ENCODE data around the gene THSD7A.

Gene THSD7A

DNA sequence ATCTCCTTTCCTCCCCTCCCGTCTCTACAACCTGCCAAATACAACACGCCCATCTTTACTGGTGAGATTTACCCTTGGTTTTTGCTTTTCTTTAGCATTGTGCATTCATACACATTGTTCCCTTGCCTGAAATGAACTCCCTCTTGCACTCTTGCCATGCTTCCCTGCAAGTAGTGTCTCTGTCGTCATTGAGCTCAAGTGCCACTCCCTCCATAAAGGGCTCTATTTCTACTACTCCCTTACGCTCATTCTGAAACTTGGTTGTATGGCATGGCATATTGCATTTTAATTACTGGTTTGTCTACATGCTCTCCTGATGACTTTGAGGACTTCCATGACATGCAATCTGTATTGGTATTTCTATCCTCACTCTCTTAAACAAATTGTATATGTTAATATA is 242.7 kb downstream of the THSD7A start:
- H3K4me1 ChIP-seq (ENCODE audit: control insufficient read depth, insufficient read depth, low read length): no peaks in the 10 kb centered on the region
- no peak overlapping the region for H3K27ac ChIP-seq (ENCODE audit: low read length)
- H3K9me3 ChIP-seq (ENCODE audit: control insufficient read depth, insufficient read depth, low read length): no peaks in the 10 kb centered on the region
- no peaks in the 10 kb centered on the region for H3K36me3 ChIP-seq (ENCODE audit: control insufficient read depth, insufficient read depth, low read length)
- H3K27me3 ChIP-seq (ENCODE audit: control insufficient read depth, insufficient read depth, low read length): no peaks in the 10 kb centered on the region
- DNase-seq (ENCODE audit: low read depth, low spot score): no peak
- no peak overlapping the region for H3K4me3 ChIP-seq (ENCODE audit: low read length)
- WGBS (ENCODE audit: insufficient coverage, insufficient read length): 100% methylated on average over 2 of the region's 4 CpGs

DNA sequence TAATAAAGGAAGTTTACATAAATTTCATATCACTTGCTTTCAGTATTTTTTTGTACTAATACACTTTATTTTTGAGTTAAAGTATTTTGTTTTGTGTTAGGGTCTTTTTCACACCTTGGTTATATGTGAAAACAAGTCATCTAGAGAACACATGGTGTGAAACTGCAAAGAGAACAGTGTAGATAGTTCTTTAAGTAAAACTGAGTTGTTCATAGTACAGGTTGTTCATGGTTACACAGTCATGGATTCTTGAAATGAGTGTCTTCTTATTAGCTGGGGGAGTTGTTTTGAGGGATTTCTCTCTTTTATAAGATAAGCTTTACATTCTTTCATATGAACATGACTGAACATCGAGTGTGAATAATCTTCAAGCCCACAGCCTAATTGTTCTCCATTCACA is 244.2 kb downstream of the THSD7A start:
- H3K4me1 ChIP-seq (ENCODE audit: control insufficient read depth, insufficient read depth, low read length): no peaks in the 10 kb centered on the region
- no peaks in the 10 kb centered on the region for H3K27me3 ChIP-seq (ENCODE audit: control insufficient read depth, insufficient read depth, low read length)
- H3K27ac ChIP-seq (ENCODE audit: low read length): no peak overlapping the region
- no peaks in the 10 kb centered on the region for H3K36me3 ChIP-seq (ENCODE audit: control insufficient read depth, insufficient read depth, low read length)
- WGBS (ENCODE audit: insufficient coverage, insufficient read length): no CpG with 5 or more reads among the region's 1 CpG
- no peak for DNase-seq (ENCODE audit: low read depth, low spot score)
- H3K9me3 ChIP-seq (ENCODE audit: control insufficient read depth, insufficient read depth, low read length): no peaks in the 10 kb centered on the region
- H3K4me3 ChIP-seq (ENCODE audit: low read length): no peak overlapping the region

DNA sequence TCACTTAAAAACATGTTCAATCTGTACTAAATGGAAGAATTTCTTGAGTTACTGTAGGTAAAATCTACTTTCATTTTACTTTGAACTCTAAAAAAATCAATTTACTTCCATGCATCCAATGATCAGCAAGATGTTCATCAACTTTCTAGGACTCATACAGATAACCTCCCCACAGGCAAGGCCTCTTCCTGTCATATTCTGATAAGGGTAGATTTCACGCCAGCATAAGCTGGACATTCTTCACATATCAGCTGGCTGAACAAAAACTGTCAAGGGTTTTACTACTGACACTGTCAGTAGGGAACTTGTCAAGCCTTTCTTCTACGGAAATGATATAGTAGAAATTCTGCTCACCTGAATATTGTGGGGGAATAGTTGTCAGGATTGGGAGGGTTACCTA is 244.9 kb downstream of the THSD7A start:
- Histone ChIP-seq H3K9me3 (ENCODE audit: control insufficient read depth, insufficient read depth, low read length) (no peaks in the 10 kb centered on the region), H3K4me1 (ENCODE audit: control insufficient read depth, insufficient read depth, low read length) (no peaks in the 10 kb centered on the region), H3K4me3 (ENCODE audit: low read length) (no peak overlapping the region), H3K27me3 (ENCODE audit: control insufficient read depth, insufficient read depth, low read length) (no peaks in the 10 kb centered on the region), H3K36me3 (ENCODE audit: control insufficient read depth, insufficient read depth, low read length) (no peaks in the 10 kb centered on the region), H3K27ac (ENCODE audit: low read length) (no peak overlapping the region)
- WGBS (ENCODE audit: insufficient coverage, insufficient read length): no CpG with 5 or more reads among the region's 2 CpGs
- no peak for DNase-seq (ENCODE audit: low read depth, low spot score)

DNA sequence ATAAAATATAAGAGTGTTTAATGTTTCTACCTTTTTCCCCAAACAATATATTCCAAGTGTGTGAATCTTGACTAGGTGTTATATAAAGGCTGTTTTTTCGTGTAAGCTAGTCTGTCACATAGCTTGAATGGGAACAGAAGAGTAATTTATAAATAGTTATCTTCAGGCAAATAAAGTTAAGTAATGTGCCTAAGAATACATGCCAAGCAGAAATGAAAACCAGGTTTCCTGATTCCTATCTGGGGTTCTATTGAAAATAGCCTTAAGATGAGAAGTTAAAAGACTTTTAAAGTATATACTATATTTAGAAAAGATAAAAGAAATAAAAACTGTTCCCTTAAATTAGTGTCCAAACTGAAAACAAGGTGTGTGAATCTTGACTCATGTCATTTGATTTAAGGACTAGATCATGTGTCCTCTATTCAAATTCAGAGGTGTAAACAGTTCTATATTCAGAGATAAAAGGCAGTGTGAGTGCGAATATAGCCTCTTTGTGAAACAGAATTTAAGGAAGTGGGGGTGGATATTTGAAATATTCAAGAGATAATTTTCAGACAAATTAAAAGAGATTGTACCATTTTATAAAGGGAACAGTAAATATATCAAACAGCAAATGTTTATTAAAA is 247.5 kb downstream of the THSD7A start:
- H3K4me1 ChIP-seq (ENCODE audit: control insufficient read depth, insufficient read depth, low read length): no peaks in the 10 kb centered on the region
- no peak for DNase-seq (ENCODE audit: low read depth, low spot score)
- H3K27ac ChIP-seq (ENCODE audit: low read length): no peak overlapping the region
- no peaks in the 10 kb centered on the region for H3K9me3 ChIP-seq (ENCODE audit: control insufficient read depth, insufficient read depth, low read length)
- H3K27me3 ChIP-seq (ENCODE audit: control insufficient read depth, insufficient read depth, low read length): no peaks in the 10 kb centered on the region
- H3K4me3 ChIP-seq (ENCODE audit: low read length): no peak overlapping the region
- no CpG with 5 or more reads among the region's 2 CpGs for WGBS (ENCODE audit: insufficient coverage, insufficient read length)
- no peaks in the 10 kb centered on the region for H3K36me3 ChIP-seq (ENCODE audit: control insufficient read depth, insufficient read depth, low read length)

DNA sequence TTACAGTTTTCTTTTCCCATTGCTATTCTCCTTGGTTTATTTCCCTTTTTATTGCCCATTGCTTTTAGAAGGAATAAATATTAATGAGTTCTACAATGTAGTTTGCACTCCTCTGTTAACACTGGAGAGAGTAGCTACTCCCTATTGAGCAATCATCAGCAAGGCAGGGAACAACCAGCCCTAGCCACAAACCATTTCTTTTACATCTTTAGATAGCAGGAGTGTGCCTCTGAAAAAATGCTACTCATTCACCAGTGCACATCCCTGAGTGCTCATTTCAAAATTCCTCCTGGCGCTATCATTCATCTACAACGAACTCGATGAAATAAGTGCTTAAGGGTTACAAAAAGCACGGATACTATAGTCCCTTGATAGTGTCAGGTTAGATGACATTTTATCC is 252.9 kb downstream of the THSD7A start:
- H3K27me3 ChIP-seq (ENCODE audit: control insufficient read depth, insufficient read depth, low read length): no peaks in the 10 kb centered on the region
- H3K27ac ChIP-seq (ENCODE audit: low read length): no peak overlapping the region
- no peak for DNase-seq (ENCODE audit: low read depth, low spot score)
- no CpG with 5 or more reads among the region's 4 CpGs for WGBS (ENCODE audit: insufficient coverage, insufficient read length)
- H3K9me3 ChIP-seq (ENCODE audit: control insufficient read depth, insufficient read depth, low read length): no peaks in the 10 kb centered on the region
- H3K4me3 ChIP-seq (ENCODE audit: low read length): no peak overlapping the region
- no peaks in the 10 kb centered on the region for H3K4me1 ChIP-seq (ENCODE audit: control insufficient read depth, insufficient read depth, low read length)
- H3K36me3 ChIP-seq (ENCODE audit: control insufficient read depth, insufficient read depth, low read length): no peaks in the 10 kb centered on the region

DNA sequence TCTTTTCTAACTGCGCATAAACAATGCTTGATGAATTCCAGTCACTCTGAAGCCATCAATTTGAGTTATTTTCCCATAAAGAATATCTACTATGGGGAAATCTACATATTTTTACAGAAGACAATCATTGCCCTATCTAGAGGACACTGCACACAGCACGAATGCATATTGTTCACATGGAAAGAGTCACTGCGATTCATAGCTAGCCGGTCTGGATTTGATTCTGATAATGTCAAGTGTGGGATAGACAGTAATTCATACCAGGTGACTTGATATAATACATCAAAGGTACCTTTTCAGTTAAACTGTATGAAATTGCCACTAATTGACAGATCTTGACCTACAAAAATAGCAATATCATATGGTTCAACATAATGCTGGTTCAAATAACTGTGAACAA is 255.7 kb downstream of the THSD7A start:
- no CpG with 5 or more reads among the region's 4 CpGs for WGBS (ENCODE audit: insufficient coverage, insufficient read length)

DNA sequence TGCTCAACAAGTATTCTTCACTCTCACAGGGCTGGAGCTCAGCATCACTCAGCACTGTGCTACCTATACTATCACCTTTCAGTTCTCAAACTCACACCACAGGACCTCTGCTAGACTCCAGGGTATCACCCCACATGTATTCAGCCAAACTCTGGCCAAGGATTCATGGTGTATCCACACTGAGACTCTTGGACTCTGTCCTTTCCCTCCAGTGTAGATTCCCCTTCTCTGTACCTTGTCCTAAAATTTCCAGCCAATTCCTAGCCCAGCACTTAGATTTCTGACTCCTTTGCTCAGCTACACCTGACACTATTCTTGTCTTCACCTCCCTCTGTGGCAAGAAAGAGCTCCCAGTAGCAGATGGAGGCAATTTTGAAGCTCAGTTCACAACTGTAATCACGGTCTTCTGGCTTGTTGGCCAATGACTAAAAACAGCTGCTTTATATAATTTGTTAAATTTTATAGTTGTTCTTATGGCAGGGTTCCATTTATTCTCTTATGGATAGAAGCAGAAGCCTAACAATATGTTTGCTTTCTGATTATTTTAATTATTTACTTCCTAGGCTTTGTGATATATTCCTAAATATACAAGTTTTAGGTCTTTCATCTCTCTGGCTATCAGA is 258.8 kb downstream of the THSD7A start:
- H3K27ac ChIP-seq (ENCODE audit: low read length): no peak overlapping the region
- no peak for DNase-seq (ENCODE audit: low read depth, low spot score)
- no peaks in the 10 kb centered on the region for H3K9me3 ChIP-seq (ENCODE audit: control insufficient read depth, insufficient read depth, low read length)
- H3K27me3 ChIP-seq (ENCODE audit: control insufficient read depth, insufficient read depth, low read length): no peaks in the 10 kb centered on the region
- H3K4me3 ChIP-seq (ENCODE audit: low read length): no peak overlapping the region
- no peaks in the 10 kb centered on the region for H3K4me1 ChIP-seq (ENCODE audit: control insufficient read depth, insufficient read depth, low read length)
- H3K36me3 ChIP-seq (ENCODE audit: control insufficient read depth, insufficient read depth, low read length): no peaks in the 10 kb centered on the region
- no CpG with 5 or more reads among the region's 1 CpG for WGBS (ENCODE audit: insufficient coverage, insufficient read length)

More for the DNA sequence above, 255.7 kb downstream of the THSD7A start:
- H3K4me1 ChIP-seq (ENCODE audit: control insufficient read depth, insufficient read depth, low read length): no peaks in the 10 kb centered on the region
- DNase-seq (ENCODE audit: low read depth, low spot score): no peak
- H3K27me3 ChIP-seq (ENCODE audit: control insufficient read depth, insufficient read depth, low read length): no peaks in the 10 kb centered on the region
- H3K4me3 ChIP-seq (ENCODE audit: low read length): no peak overlapping the region
- H3K27ac ChIP-seq (ENCODE audit: low read length): no peak overlapping the region
- H3K9me3 ChIP-seq (ENCODE audit: control insufficient read depth, insufficient read depth, low read length): no peaks in the 10 kb centered on the region
- no peaks in the 10 kb centered on the region for H3K36me3 ChIP-seq (ENCODE audit: control insufficient read depth, insufficient read depth, low read length)

DNA sequence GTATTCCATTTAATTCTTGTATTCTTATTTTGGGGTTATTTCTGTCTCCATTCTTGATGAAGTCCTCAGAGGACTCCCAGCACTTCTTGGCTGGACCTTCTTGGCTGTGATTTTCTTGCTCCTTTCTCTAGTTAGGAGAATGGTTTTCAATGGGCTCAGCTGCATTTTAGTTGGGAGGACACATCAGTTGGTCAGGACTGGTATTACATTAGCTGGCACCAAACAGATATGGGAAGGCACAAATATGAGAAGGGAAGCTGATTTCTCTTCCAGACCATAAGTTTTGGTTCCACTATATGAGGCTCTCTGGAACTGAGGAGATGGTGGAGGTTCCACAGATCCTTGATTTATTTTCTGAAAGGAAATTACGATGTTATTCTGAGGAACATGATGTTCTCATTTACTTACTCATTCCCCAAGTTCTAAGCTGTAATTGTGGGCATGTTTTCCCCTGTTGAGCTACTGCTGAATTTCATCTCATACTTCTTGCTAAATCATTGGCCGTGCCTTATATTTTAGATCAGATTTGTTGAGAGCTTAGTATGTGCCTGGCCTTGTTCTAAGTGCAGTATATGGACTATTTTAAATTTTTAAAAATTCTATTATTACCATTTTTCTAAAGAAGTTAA is 261.0 kb downstream of the THSD7A start:
- Histone ChIP-seq H3K27me3 (ENCODE audit: control insufficient read depth, insufficient read depth, low read length) (no peaks in the 10 kb centered on the region), H3K4me1 (ENCODE audit: control insufficient read depth, insufficient read depth, low read length) (no peaks in the 10 kb centered on the region), H3K4me3 (ENCODE audit: low read length) (no peak overlapping the region), H3K27ac (ENCODE audit: low read length) (no peak overlapping the region), H3K9me3 (ENCODE audit: control insufficient read depth, insufficient read depth, low read length) (no peaks in the 10 kb centered on the region), H3K36me3 (ENCODE audit: control insufficient read depth, insufficient read depth, low read length) (no peaks in the 10 kb centered on the region)
- no CpG with 5 or more reads among the region's 2 CpGs for WGBS (ENCODE audit: insufficient coverage, insufficient read length)
- no peak for DNase-seq (ENCODE audit: low read depth, low spot score)

DNA sequence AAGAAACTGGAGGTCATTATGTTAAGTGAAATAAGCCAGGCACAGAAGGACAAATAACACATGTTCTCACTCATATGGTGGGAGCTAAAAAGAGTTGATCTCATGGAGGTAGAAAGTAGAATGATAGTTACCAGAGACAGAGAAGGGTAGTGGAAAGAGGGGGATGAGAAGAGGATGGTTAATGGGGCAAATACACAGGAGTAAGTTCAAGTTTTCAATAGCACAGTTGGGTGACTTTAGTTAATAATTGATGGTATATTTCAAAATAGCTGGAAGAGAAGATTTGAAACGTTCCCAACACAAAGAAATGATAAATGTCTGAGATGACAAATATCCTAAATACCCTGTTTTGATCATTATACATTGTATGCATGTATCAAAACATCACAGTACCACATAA is 261.8 kb downstream of the THSD7A start:
- no peaks in the 10 kb centered on the region for H3K27me3 ChIP-seq (ENCODE audit: control insufficient read depth, insufficient read depth, low read length)
- WGBS (ENCODE audit: insufficient coverage, insufficient read length): no CpG with 5 or more reads among the region's 1 CpG
- no peaks in the 10 kb centered on the region for H3K36me3 ChIP-seq (ENCODE audit: control insufficient read depth, insufficient read depth, low read length)
- H3K4me3 ChIP-seq (ENCODE audit: low read length): no peak overlapping the region
- no peak for DNase-seq (ENCODE audit: low read depth, low spot score)
- H3K9me3 ChIP-seq (ENCODE audit: control insufficient read depth, insufficient read depth, low read length): no peaks in the 10 kb centered on the region
- H3K4me1 ChIP-seq (ENCODE audit: control insufficient read depth, insufficient read depth, low read length): no peaks in the 10 kb centered on the region
- no peak overlapping the region for H3K27ac ChIP-seq (ENCODE audit: low read length)

DNA sequence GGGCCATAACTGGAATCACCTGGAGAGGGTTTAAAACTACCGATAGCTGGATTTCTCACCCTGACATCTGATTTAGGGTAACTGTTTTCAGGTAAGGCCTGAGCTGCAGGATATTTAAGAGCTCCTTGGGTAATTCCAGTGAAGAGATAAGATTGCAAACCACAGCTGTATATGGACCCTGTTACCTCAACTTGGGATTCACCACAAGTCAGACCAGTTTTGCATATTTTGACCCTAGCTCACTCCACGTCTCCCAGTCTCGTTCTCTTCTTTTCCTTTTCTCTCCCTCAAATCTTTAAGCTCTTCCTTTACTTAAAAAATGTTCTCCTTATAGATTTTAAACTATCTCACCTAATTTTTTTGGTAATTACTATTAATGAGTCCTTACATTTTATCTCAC is 264.4 kb downstream of the THSD7A start:
- WGBS (ENCODE audit: insufficient coverage, insufficient read length): no CpG with 5 or more reads among the region's 3 CpGs
- no peak overlapping the region for H3K4me3 ChIP-seq (ENCODE audit: low read length)
- no peaks in the 10 kb centered on the region for H3K36me3 ChIP-seq (ENCODE audit: control insufficient read depth, insufficient read depth, low read length)
- H3K27me3 ChIP-seq (ENCODE audit: control insufficient read depth, insufficient read depth, low read length): no peaks in the 10 kb centered on the region
- no peak for DNase-seq (ENCODE audit: low read depth, low spot score)
- H3K4me1 ChIP-seq (ENCODE audit: control insufficient read depth, insufficient read depth, low read length): no peaks in the 10 kb centered on the region
- H3K27ac ChIP-seq (ENCODE audit: low read length): no peak overlapping the region
- no peaks in the 10 kb centered on the region for H3K9me3 ChIP-seq (ENCODE audit: control insufficient read depth, insufficient read depth, low read length)

DNA sequence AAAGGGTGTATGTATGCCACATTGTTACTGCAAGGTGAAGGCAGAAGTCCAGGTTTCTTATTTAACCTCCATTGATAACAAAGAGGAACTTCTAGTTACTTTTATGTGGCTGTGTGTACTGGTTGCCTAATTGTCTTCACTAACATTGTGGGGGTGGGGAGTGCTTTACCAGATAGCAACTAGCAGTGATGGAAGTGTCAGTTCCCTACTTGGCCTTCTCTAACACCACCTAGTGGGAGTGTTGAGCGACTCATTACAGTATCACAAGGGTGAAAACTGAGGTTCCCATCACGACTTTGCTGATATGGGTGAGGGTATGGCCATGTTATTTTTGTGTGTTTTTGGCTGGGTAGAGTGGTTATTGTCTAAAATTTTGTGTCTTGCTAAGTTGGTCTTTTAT is 274.4 kb downstream of the THSD7A start:
- Histone ChIP-seq H3K27me3 (ENCODE audit: control insufficient read depth, insufficient read depth, low read length) (no peaks in the 10 kb centered on the region), H3K27ac (ENCODE audit: low read length) (no peak overlapping the region), H3K9me3 (ENCODE audit: control insufficient read depth, insufficient read depth, low read length) (no peaks in the 10 kb centered on the region), H3K4me3 (ENCODE audit: low read length) (no peak overlapping the region), H3K4me1 (ENCODE audit: control insufficient read depth, insufficient read depth, low read length) (no peaks in the 10 kb centered on the region; the same call in 1 of the 2 replicates), H3K36me3 (ENCODE audit: control insufficient read depth, insufficient read depth, low read length) (no peaks in the 10 kb centered on the region)
- no CpG with 5 or more reads among the region's 2 CpGs for WGBS (ENCODE audit: insufficient coverage, insufficient read length)
- peak; percentile 52 for DNase-seq (ENCODE audit: low read depth, low spot score)
